ENCODE results near the gene IGLON5. TPM values are rescaled to one million over a fixed set of nuclear protein-coding genes. Genes with fewer than 3 reads are reported as not detected.

IGLON5 gene
- total RNA-seq, 1 experiment from 2014 or later: not detected

GRCh38 chr19:51364200-51365106, 53.0 kb downstream of the IGLON5 start:
- POLR2A ChIA-PET: interaction anchor here (1.2 kb wide), 1 partner anchor 25 kb away, joined by 3 read pairs; no protein-coding TSS in a partner anchor
- Histone ChIP-seq H4K20me1 (ENCODE audit: insufficient read depth) (no peaks in the 10 kb centered on the region), H3K9me2 (ENCODE audit: insufficient read depth) (no peaks in the 10 kb centered on the region), H3K79me2 (ENCODE audit: insufficient read depth, low read length) (peaks cover 54% of the 10 kb centered on the region), H3K36me3 (ENCODE audit: control insufficient read depth in 1 of 2, insufficient read depth in 2 of 2, low read length in 2 of 2) (no peaks in the 10 kb centered on the region), H2AFZ (ENCODE audit: low read depth, low read length, poor library complexity, severe bottlenecking) (no peak overlapping the region), H3K27ac (ENCODE audit: low read depth, low read length) (no peak overlapping the region; the same call in 1 of the 2 replicates), H3K4me3 (replicated peaks in 1 of 2; ENCODE audit: low read depth in 1 of 2, low read length in 2 of 2) (no peak overlapping the region), H3K4me2 (ENCODE audit: low read length) (peak overlapping the region; percentile 30), H3K4me1 (ENCODE audit: control insufficient read depth in 1 of 2, insufficient read depth in 2 of 2, low read length in 2 of 2) (peaks cover 42 to 67% of the 10 kb centered on the region in 2 experiments), H3K9me3 (ENCODE audit: control insufficient read depth in 1 of 2, insufficient read depth in 1 of 2, low read depth in 1 of 2, low read length in 2 of 2) (no peaks in the 10 kb centered on the region), H3K27me3 (ENCODE audit: insufficient read depth, low read length) (no peaks in the 10 kb centered on the region), H3K9ac (ENCODE audit: low read length) (peak overlapping the region; percentile 53; the same call in 1 of the 2 replicates)
- RAD21 ChIA-PET (ENCODE audit: low non-redundant PET in 1 of 2, low total read pairs in 2 of 2, uncharacterized antibody in 2 of 2, unreplicated experiment in 2 of 2): interaction anchor here in 1 of 2 experiments (0.5 kb wide), 1 partner anchor 16 kb away, joined by 4 read pairs; no protein-coding TSS in a partner anchor
- CTCF ChIA-PET: interaction anchor here (0.8 kb wide), 1 partner anchor 25 kb away, joined by 4 read pairs; no protein-coding TSS in a partner anchor
- BruUV-seq (replicated peaks): no TSS peak
- intact Hi-C loops (cut with micrococcal nuclease): no loop called here
- ATAC-seq: no peak
- TF ChIP-seq SRF (IDR thresholded peaks at IDR 0.05; ENCODE audit: low read depth): no peak
- TF ChIP-seq ATF3 (IDR thresholded peaks at IDR 0.05): no peak
- TF ChIP-seq ZBTB33 (IDR thresholded peaks at IDR 0.05; ENCODE audit: extremely low read depth, insufficient replicate concordance, low read length): no peak
- no peak for TF ChIP-seq YY1 (IDR thresholded peaks at IDR 0.05; ENCODE audit: extremely low read depth, insufficient replicate concordance, low read depth, low read length)
- no peak for TF ChIP-seq FOSL1 (IDR thresholded peaks at IDR 0.05; ENCODE audit: low read depth)
- TF ChIP-seq EZH2 (IDR thresholded peaks at IDR 0.05): no peak
- TF ChIP-seq EZH2phosphoT487 (IDR thresholded peaks at IDR 0.05; ENCODE audit: borderline replicate concordance): no peak
- TF ChIP-seq CBX3 (IDR thresholded peaks at IDR 0.05; ENCODE audit: low read depth): no peak
- no peak for TF ChIP-seq ZNF274 (IDR thresholded peaks at IDR 0.05; ENCODE audit: low read depth, low read length)
- TF ChIP-seq EGR1 (IDR thresholded peaks at IDR 0.05; ENCODE audit: low read depth): no peak
- no peak for TF ChIP-seq ZFX (IDR thresholded peaks at IDR 0.05)
- TF ChIP-seq RAD21 (IDR thresholded peaks at IDR 0.05; ENCODE audit: low read depth): no peak
- TF ChIP-seq REST (IDR thresholded peaks at IDR 0.05; ENCODE audit: low read depth): no peak
- no peak for TF ChIP-seq ELF1 (IDR thresholded peaks at IDR 0.05; ENCODE audit: borderline replicate concordance, low read depth)
- TF ChIP-seq POLR2A (IDR thresholded peaks at IDR 0.05; ENCODE audit: borderline replicate concordance, extremely low read depth, insufficient read depth, insufficient read length): no peak
- DNase-seq (ENCODE audit: low read depth, low spot score): no peak
